Naive B cell (primary cell): ENCODE results near the gene KCNH4. TPM values are rescaled to one million over a fixed set of nuclear protein-coding genes. Genes with fewer than 3 reads are reported as not detected.

ENCODE experiments used
- ATAC-seq, 2 donors: fragments of 150-1000 bp; cut with Tn5 transposase; 2 replicates each; pipeline ENCODE4 v1.10.0; 2021; ENCODE audit warnings: low read depth in 2 of 2, mild to moderate bottlenecking in 2 of 2, moderate library complexity in 2 of 2
- DNase-seq: peaks from one replicate; pipeline ENCODE4 v3.0.0; 2022
- H3K27ac Mint-ChIP-seq, 6 donors: one replicate each; pipeline ENCODE4 v1.8.0; 2020 to 2022; ENCODE audit warnings: mild to moderate bottlenecking in 6 of 6, mixed read lengths in 6 of 6, moderate library complexity in 5 of 6, inconsistent platforms in 2 of 6
- H3K27me3 Mint-ChIP-seq, 3 donors: one replicate each; pipeline ENCODE4 v1.8.0; 2021 to 2022; ENCODE audit warnings: mixed read lengths in 3 of 3, mild to moderate bottlenecking in 1 of 3
- H3K36me3 Mint-ChIP-seq, 2 donors: one replicate each; pipeline ENCODE4 v1.8.0; 2020 to 2022; ENCODE audit warnings: mixed read lengths in 2 of 2, inconsistent platforms in 1 of 2, mild to moderate bottlenecking in 1 of 2
- H3K4me1 Mint-ChIP-seq, 3 donors: one replicate each; pipeline ENCODE4 v1.8.0; 2020 to 2022; ENCODE audit warnings: mixed read lengths in 3 of 3, inconsistent platforms in 1 of 3, mild to moderate bottlenecking in 1 of 3, moderate library complexity in 1 of 3
- H3K4me3 Mint-ChIP-seq, 8 donors: one replicate each; pipeline ENCODE4 v1.8.0; 2020 to 2022; ENCODE audit warnings: mild to moderate bottlenecking in 8 of 8, mixed read lengths in 8 of 8, moderate library complexity in 8 of 8, inconsistent platforms in 2 of 8
- H3K9me3 Mint-ChIP-seq, 7 donors: one replicate each; pipeline ENCODE4 v1.8.0; 2020 to 2022; ENCODE audit warnings: mixed read lengths in 7 of 7, mild to moderate bottlenecking in 5 of 7, inconsistent platforms in 2 of 7, moderate library complexity in 1 of 7
- polyA plus RNA-seq, 6 donors: library from polyadenylated mRNA; unstranded; fragments of 300-500 nt; fragmentation: Illumina TruSeq; gene quantifications; one replicate each; pipeline ENCODE4 v1.2.3, GENCODE V29; 2021; ENCODE audit warnings: low read depth in 6 of 6

The KCNH4 gene
- polyA plus RNA-seq, 6 donors from 2014 or later = 0.09 to 0.17 (median 0.12) TPM; not detected in 2

DNA sequence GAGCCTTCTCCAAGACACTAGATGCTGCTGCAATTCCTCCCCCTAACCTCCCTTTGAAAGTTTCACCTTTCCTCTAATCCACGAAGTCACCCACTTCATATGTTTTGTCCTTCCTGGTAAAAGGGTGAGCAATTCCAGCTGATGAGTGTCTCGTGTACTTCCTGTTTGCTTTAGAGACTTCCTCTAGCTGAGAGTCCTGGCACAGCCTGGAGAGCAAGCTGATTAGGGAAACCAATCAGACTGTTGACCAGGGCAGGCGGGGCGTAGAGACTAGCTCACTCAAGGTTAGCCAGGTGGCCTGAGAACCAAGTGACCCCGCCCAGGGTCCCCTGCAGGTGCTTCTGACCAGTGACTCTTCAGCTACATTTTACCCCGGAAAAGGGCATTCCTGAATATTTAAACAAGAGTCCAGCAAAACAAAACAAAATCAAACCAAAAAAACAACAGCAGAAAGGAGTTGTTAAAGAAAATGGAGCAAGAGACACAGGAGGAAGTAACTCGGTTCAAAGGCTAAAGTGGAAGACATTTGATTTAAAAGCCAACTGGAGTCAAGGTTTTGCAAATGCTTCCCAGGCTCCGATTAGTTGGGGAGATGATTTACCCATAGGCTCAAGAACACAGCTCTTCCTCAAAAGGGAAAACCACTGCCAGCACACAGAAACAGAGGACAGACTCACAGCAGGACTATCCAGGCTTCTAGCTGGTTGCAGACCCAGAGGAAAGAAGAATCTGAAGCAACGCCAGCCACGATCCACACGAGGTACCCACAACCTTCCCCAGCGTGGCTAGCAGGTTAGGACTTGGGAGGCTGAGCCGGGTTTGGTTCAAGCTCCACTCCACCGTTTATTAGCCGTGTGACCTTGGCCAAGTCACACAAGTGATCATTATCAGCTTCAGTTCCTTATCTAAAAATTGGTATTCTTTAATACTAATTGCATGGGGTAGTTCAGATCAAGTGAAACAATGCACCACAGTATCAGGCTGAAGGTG is 45.0 kb downstream of the KCNH4 start:
- ATAC-seq (no peak), DNase-seq (no peak)
- Mint-ChIP-seq H3K9me3 (no peaks in the 10 kb centered on the region), H3K36me3 (peaks cover 0 to 5% of the 10 kb centered on the region in 2 donors), H3K4me3 (peak overlapping the region in 6 of 8 donors; percentile 18 to 71 (median 57)), H3K27me3 (no peaks in the 10 kb centered on the region), H3K4me1 (peaks cover 58 to 88% (median 76%) of the 10 kb centered on the region in 3 donors), H3K27ac (peak overlapping the region; percentile 58 to 97 (median 88))

DNA sequence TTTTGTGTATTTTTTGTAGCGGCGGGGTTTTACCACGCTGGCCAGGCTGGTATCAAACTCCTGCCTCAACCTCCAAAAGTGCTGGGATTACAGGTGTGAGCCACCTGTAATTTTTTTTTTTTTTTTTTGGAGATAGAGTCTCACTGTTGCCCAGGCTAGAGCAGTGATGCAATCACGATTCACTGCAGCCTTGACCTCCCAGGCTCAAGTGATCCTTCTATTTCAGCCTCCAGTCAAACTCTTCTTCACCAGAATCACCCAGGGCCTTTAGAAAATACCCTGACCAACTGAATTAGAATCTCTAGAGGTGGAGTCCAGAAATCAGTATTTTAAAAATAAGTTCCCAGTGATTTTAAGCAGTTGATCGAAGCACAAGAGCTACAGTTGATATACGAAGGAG is 45.8 kb downstream of the KCNH4 start:
- DNase-seq = no peak
- Mint-ChIP-seq H3K27ac (peak overlapping the region in 3 of 6 donors; percentile 85 to 93 (median 91)), H3K4me3 (peak overlapping the region in 2 of 8 donors; percentile 15 to 61), H3K9me3 (no peaks in the 10 kb centered on the region), H3K36me3 (peaks cover 0 to 5% of the 10 kb centered on the region in 2 donors), H3K27me3 (no peaks in the 10 kb centered on the region), H3K4me1 (peaks cover 63 to 93% (median 82%) of the 10 kb centered on the region in 3 donors)
- ATAC-seq = no peak

DNA sequence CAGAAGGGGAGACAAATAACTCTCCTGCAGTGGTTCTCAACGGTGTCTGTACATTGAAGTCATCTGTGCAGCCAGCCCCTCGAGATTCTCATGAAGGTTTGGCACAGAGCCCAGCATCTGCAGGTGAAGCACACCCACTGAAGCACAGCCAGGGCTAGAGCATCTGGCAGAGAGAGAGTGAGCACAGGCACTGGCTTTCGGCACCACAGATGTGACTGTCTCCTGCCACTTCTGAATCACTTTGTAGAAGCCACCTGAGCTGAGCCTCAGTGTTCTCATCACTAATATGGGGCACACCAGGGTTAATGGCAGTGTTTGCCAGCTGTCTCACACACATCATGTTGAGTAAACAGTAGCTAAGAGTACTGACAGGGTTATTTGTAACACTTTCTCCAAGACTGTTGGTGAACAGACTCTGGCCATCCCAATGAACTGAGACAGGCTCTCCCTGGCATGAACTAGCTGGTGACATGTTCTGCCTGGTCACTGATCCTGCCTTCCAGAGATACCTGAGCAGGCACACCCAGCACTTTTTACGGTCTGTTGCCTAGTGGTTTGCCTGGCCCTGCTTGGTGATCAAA is 47.4 kb downstream of the KCNH4 start:
- H3K4me1 Mint-ChIP-seq = peaks cover 58 to 83% (median 67%) of the 10 kb centered on the region in 3 donors
- H3K27me3 Mint-ChIP-seq = no peaks in the 10 kb centered on the region
- DNase-seq (peak; percentile 83), ATAC-seq (peak; percentile 93 to 94)
- H3K4me3 Mint-ChIP-seq = peak overlapping the region; percentile 59 to 93 (median 76)
- H3K36me3 Mint-ChIP-seq = peaks cover 0 to 5% of the 10 kb centered on the region in 2 donors
- H3K27ac Mint-ChIP-seq = peak overlapping the region; percentile 74 to 99 (median 94)
- H3K9me3 Mint-ChIP-seq = no peaks in the 10 kb centered on the region

DNA sequence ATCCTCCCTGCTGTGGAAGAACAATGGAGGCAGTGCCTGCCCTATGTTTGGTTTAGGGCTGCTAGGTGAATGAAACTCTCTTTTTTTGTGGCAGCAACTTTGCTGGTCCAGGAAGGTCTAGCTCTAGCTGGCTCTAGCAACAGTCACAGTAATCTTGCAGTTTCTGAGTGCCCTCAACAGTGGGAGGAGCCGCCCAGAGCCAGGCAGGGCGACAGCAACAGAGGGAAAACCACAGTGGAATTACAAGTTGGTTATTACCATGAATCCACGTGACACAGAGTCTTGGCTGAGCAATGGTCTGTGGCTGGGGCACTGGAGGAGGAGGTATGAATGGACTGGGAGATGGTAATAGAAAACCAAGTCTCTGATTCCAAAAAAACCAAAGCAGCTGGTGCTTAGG is 48.0 kb downstream of the KCNH4 start:
- no peak for DNase-seq
- Mint-ChIP-seq H3K4me3 (peak overlapping the region; percentile 59 to 93 (median 76)), H3K27me3 (no peaks in the 10 kb centered on the region), H3K9me3 (no peaks in the 10 kb centered on the region), H3K4me1 (peaks cover 55 to 76% (median 61%) of the 10 kb centered on the region in 3 donors), H3K36me3 (peaks cover 0 to 5% of the 10 kb centered on the region in 2 donors), H3K27ac (peak overlapping the region; percentile 74 to 99 (median 94))
- ATAC-seq = peak; percentile 36 to 43

DNA sequence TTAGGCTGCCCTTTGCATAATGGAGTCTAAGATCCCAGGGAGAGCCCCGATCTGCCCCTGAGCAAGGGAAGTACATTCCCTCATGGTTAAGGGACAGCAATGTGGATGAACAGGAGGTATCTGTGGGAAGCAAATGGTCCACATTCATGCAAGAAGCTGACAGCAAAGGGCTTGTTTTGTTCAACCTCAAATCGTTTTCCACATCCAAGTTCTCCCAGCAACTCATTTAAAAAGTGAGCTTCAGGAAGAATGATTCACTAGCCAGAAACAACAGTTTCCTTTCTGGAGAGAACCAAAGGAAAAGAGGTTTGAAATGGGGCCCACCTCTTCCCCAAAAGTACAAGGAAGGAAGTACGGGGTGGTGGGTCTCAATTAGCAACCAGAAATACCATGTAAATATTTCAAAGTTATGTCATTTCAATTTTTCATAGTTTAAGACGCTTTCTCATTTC is 48.9 kb downstream of the KCNH4 start:
- H3K4me3 Mint-ChIP-seq = peak overlapping the region; percentile 19 to 93 (median 76)
- H3K27ac Mint-ChIP-seq = peak overlapping the region; percentile 74 to 99 (median 94)
- peaks cover 53 to 71% (median 56%) of the 10 kb centered on the region in 3 donors for H3K4me1 Mint-ChIP-seq
- no peak for DNase-seq
- H3K9me3 Mint-ChIP-seq = no peaks in the 10 kb centered on the region
- ATAC-seq = no peak
- H3K27me3 Mint-ChIP-seq = no peaks in the 10 kb centered on the region
- peaks cover 5% of the 10 kb centered on the region in 2 donors for H3K36me3 Mint-ChIP-seq

DNA sequence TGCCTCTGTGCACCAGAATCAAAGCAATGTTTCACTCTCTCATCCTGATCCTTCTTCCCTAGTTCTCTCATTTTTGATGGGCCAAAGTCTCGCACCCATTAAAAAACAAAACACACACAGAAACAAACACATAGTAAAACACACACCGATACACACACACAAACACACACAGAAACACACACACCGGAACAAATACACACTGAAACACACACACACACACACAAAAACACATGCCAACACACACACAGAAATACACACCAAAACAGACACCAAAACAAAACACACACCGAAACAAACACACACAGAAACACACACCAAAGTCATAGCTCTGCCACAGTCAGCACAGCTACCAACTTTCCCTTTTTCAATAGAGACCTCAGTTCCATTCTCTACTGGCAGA is 49.7 kb downstream of the KCNH4 start:
- Mint-ChIP-seq H3K4me3 (peak overlapping the region in 6 of 8 donors; percentile 9 to 93 (median 67)), H3K27ac (peak overlapping the region; percentile 48 to 95 (median 83)), H3K36me3 (peaks cover 5 to 9% of the 10 kb centered on the region in 2 donors)

DNA sequence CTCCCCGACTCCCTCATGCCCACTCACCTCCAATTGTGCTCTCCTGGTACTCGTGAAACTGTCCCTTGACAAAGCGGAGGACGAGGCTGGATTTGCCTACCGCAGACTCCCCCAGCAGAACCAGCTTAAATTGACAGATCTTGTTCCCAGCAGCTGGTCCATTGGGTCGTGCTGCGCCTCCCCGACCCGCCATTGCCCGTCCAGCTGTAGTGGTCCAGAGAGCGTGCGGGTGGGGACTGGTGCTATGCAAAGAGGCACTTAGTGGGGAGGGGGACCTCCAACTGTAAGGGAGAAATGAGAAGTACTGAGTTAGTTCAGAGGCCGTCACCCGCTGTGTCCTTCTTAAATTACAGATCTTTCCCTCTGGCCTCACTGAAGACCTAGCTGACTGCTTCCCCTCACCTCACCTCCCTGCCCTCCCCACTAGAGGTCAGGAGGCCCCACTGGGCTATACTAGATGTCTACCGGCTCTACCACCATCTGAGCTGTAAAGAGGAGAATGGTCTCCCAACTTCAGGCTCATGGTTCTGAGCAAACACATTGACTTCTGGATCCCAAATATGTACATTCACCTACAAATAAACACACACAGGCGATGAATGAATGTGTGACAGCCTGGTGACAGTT is 50.5 kb downstream of the KCNH4 start:
- DNase-seq (no peak), ATAC-seq (no peak)
- H3K9me3 Mint-ChIP-seq = no peaks in the 10 kb centered on the region
- peak overlapping the region in 4 of 8 donors; percentile 21 to 80 (median 43) for H3K4me3 Mint-ChIP-seq
- H3K27ac Mint-ChIP-seq = peak overlapping the region; percentile 49 to 95 (median 74)
- H3K27me3 Mint-ChIP-seq = no peaks in the 10 kb centered on the region
- H3K36me3 Mint-ChIP-seq = peaks cover 5 to 16% of the 10 kb centered on the region in 2 donors
- peaks cover 40 to 60% (median 45%) of the 10 kb centered on the region in 3 donors for H3K4me1 Mint-ChIP-seq

More for the DNA sequence above, 49.7 kb downstream of the KCNH4 start:
- Mint-ChIP-seq H3K27me3 (no peaks in the 10 kb centered on the region), H3K4me1 (peaks cover 47 to 68% (median 53%) of the 10 kb centered on the region in 3 donors), H3K9me3 (no peaks in the 10 kb centered on the region)
- no peak for DNase-seq
- ATAC-seq = no peak

DNA sequence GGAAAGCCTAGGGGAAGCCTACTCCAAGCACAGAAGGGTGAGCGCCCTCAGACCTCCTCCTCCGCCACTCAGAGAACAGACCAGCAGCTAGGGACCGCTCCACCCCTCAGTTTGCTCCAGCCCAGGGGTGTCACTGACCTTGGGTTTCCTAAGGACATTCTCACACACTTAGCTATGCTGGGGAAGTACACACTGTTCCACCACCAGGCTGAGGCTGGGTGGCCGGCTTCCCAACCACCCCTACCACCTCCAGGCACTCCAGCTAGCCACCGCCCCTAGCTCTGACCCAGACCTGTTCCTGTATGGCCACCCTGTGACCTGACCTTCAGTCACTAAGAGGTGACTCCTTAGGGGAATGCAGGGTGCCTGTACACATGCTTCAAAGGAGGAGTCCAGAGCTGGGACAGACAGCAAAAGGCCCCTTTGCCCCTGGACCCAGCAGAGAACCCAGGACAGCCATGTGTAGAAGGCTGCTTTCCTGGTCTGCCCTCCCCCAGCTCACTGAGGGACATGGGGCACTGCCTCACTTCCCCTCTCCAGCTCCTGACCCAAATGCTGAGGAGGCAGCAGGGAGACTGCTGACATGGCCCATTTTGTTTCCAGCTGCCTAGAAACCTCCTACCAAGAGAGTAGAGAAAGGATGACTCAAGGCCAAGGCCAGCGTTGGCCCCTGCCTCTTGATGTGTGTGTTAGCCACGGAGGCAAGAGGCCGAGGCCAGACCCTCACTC is 51.7 kb downstream of the KCNH4 start:
- H3K27me3 Mint-ChIP-seq = no peaks in the 10 kb centered on the region
- peaks cover 41 to 49% (median 44%) of the 10 kb centered on the region in 3 donors for H3K4me1 Mint-ChIP-seq
- H3K9me3 Mint-ChIP-seq = no peaks in the 10 kb centered on the region
- H3K36me3 Mint-ChIP-seq = peaks cover 5 to 27% of the 10 kb centered on the region in 2 donors
- peak overlapping the region in 3 of 6 donors; percentile 53 to 74 (median 72) for H3K27ac Mint-ChIP-seq
- DNase-seq (no peak), ATAC-seq (no peak)
- H3K4me3 Mint-ChIP-seq = peak overlapping the region in 1 of 8 donors; percentile 53

DNA sequence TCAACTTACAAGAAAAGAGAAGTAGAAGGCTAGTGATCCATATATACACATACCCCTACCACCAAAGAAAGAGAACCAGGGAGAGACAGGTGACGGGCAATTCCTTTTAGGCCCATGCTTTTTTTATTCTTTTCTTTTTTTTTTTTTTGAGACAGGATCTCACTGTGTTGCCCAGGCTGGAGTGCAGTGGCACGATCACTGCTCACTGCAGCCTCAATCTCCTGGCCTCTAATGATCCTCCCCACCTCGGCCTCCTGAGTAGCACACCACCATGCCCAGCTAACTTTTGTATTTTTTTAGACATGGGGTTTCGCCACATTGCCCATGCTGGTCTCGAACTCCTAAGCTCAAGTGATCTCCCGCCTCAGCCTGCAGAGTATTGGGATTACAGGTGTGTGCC is 53.5 kb downstream of the KCNH4 start:
- ATAC-seq = no peak
- Mint-ChIP-seq H3K36me3 (peaks cover 5 to 27% of the 10 kb centered on the region in 2 donors), H3K9me3 (no peaks in the 10 kb centered on the region), H3K27me3 (no peaks in the 10 kb centered on the region), H3K4me1 (peaks cover 24 to 30% (median 27%) of the 10 kb centered on the region in 3 donors), H3K27ac (peak overlapping the region in 3 of 6 donors; percentile 32 to 49 (median 36)), H3K4me3 (peak overlapping the region in 2 of 8 donors; percentile 17 to 60)
- DNase-seq = no peak

DNA sequence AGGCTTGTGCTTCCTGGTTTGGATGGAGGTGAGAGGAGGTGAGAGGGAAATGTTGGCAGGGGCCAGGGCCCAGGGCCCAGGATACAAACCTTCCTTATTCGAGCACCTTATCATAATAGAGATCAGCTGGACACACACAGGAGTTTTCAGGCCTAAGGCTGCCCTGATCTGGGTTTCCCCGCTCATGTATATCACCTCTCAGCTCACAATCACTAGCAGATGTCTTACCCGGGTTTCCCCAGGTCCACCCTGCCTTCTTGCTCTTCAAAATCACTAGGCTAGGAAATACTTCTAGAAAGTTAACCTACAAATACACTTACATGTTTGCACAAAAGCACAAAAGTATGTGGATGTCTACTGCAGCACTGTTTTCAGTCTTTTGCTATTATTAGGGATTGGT is 54.1 kb downstream of the KCNH4 start:
- peak overlapping the region in 3 of 6 donors; percentile 7 to 36 (median 8) for H3K27ac Mint-ChIP-seq
- DNase-seq = no peak
- no peaks in the 10 kb centered on the region for H3K9me3 Mint-ChIP-seq
- peaks cover 5 to 27% of the 10 kb centered on the region in 2 donors for H3K36me3 Mint-ChIP-seq
- no peaks in the 10 kb centered on the region for H3K27me3 Mint-ChIP-seq
- ATAC-seq = no peak
- H3K4me3 Mint-ChIP-seq = peak overlapping the region in 1 of 8 donors; percentile 60
- H3K4me1 Mint-ChIP-seq = peaks cover 18 to 30% (median 21%) of the 10 kb centered on the region in 3 donors

DNA sequence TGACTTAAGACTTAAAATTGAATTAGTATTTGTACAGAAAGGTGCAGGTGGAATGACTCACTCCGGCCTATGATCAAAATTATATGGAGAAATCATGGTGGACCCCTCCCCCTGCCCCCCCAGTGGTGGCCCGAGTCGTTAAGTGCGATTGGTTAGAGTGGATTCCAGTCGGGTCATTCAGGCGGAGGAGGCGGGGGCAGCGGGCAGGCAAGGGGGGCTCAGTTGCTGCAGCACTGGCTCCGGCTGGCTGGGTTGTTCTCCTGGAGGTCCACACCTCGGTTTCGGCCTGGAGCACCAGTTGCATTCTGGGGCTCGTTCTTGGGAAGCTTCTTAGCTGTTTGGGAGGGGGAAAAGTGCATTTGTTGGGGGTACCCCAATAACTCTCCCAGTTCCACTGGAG is 55.4 kb downstream of the KCNH4 start:
- Mint-ChIP-seq H3K9me3 (no peaks in the 10 kb centered on the region), H3K4me1 (peaks cover 12 to 25% (median 14%) of the 10 kb centered on the region in 3 donors), H3K36me3 (peaks cover 5 to 27% of the 10 kb centered on the region in 2 donors), H3K27ac (peak overlapping the region in 1 of 6 donors; percentile 61), H3K4me3 (no peak overlapping the region), H3K27me3 (no peaks in the 10 kb centered on the region)
- DNase-seq (no peak), ATAC-seq (no peak)

DNA sequence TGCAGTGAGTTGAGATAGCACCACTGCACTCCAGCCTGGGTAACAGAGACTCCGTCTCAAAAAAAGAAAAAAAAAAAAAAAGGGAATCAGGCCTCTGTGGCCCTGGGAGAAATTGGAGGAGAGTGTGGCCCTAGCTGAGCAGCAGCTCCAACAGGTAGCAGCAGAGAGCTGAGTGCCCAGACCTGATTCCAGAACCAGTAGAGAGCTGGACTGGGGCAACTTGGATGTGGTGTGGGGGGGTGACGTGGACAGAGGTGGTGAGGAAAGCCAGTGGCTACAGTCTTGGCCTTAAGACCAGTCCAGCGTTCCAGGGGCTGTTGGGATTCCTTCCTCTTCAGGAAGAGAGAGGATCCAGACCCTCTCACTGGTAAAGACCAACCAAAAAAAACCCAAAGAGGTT is 56.7 kb downstream of the KCNH4 start:
- peaks cover 12 to 32% (median 16%) of the 10 kb centered on the region in 3 donors for H3K4me1 Mint-ChIP-seq
- H3K9me3 Mint-ChIP-seq = no peaks in the 10 kb centered on the region
- no peak for DNase-seq
- H3K27ac Mint-ChIP-seq = peak overlapping the region in 2 of 6 donors; percentile 63 to 83
- no peaks in the 10 kb centered on the region for H3K27me3 Mint-ChIP-seq
- no peak for ATAC-seq
- peaks cover 5 to 27% of the 10 kb centered on the region in 2 donors for H3K36me3 Mint-ChIP-seq
- peak overlapping the region in 2 of 8 donors; percentile 22 to 53 for H3K4me3 Mint-ChIP-seq
